HUDEP-2 (cell line): ENCODE data around the gene DCHS1.

Source experiments
- DNase-seq, 76 experiments: peaks; one replicate each; lab custom pipeline; 2025; ENCODE audit not compliant: unreplicated experiment in 76 of 76; lab: John Stamatoyannopoulos, UW

Gene DCHS1

GRCh38 chr11:6601041-6601461 is 54.6 kb downstream of the DCHS1 start:
- no peak for DNase-seq

GRCh38 chr11:6599881-6600390 is 55.7 kb downstream of the DCHS1 start:
- DNase-seq, result no peak

- DNase-seq, result no peak
Observed at GRCh38 chr11:6599449-6599848, 56.2 kb downstream of the DCHS1 start.

GRCh38 chr11:6598555-6598954 is 57.1 kb downstream of the DCHS1 start:
- DNase-seq, result no peak

- DNase-seq, result no peak
Observed at GRCh38 chr11:6596239-6596877, 59.3 kb downstream of the DCHS1 start.

- DNase-seq, result no peak
Observed at GRCh38 chr11:6594142-6594768, 61.4 kb downstream of the DCHS1 start.

- no peak for DNase-seq
Observed at GRCh38 chr11:6588018-6588417, 67.6 kb downstream of the DCHS1 start.

- DNase-seq, result no peak
Observed at GRCh38 chr11:6587360-6587953, 68.2 kb downstream of the DCHS1 start.

- DNase-seq, result no peak
Observed at GRCh38 chr11:6586434-6587359, 68.9 kb downstream of the DCHS1 start.

GRCh38 chr11:6584528-6584927 is 71.1 kb downstream of the DCHS1 start:
- no peak for DNase-seq

- DNase-seq, result no peak
Observed at GRCh38 chr11:6583584-6583983, 72.0 kb downstream of the DCHS1 start.

GRCh38 chr11:6579681-6580080 is 75.9 kb downstream of the DCHS1 start:
- DNase-seq, result no peak

GRCh38 chr11:6578134-6578533 is 77.5 kb downstream of the DCHS1 start:
- no peak for DNase-seq

GRCh38 chr11:6576471-6577373 is 78.9 kb downstream of the DCHS1 start:
- DNase-seq, result peak in 28 of 76 experiments; percentile 5 to 56 (median 18)

GRCh38 chr11:6574816-6575715 is 80.5 kb downstream of the DCHS1 start:
- no peak for DNase-seq

- DNase-seq, result no peak
Observed at GRCh38 chr11:6572215-6572614, 83.4 kb downstream of the DCHS1 start.

- no peak for DNase-seq
Observed at GRCh38 chr11:6571434-6572008, 84.1 kb downstream of the DCHS1 start.
